ENCODE measurements around the gene AP3M1. TPM values are rescaled to one million over a fixed set of nuclear protein-coding genes. Genes with fewer than 3 reads are reported as not detected.

AP3M1 gene
- total RNA-seq, 1 donor from 2014 or later = 61.7 TPM

GRCh38 chr10:74174521-74174920 lies 23.9 kb upstream of the AP3M1 start:
- Mint-ChIP-seq H3K36me3 (ENCODE audit: low read depth) (peaks cover 2% of the 10 kb centered on the region), H3K9me3 (no peaks in the 10 kb centered on the region), H3K4me1 (peaks cover 51% of the 10 kb centered on the region), H3K27ac (no peak overlapping the region), H3K27me3 (no peaks in the 10 kb centered on the region), H3K4me3 (no peak overlapping the region)
- DNase-seq (no peak), ATAC-seq (ENCODE audit: low read depth) (no peak)
- POLR2A ChIA-PET = interaction anchor here (0.5 to 3.6 kb wide), 8 partner anchors 8 to 678 kb away, joined by 3 to 61 read pairs (median 4); partner anchors contain the start of genes ADK, AP3M1 and PPP3CB
- intact Hi-C loops (cut with micrococcal nuclease) = loop anchor here (10.0 kb wide), 1 partner anchor 940 kb away; the partner anchor contains the start of gene SAMD8
- CTCF ChIA-PET = interaction anchor here (1.0 kb wide), 1 partner anchor 18 kb away, joined by 3 read pairs; no protein-coding TSS in a partner anchor
- TF ChIP-seq CTCF (IDR thresholded peaks at IDR 0.05) = no peak

GRCh38 chr10:74171625-74172024 lies 21.0 kb upstream of the AP3M1 start:
- ChIA-PET CTCF (no interaction called here), POLR2A (interaction anchor here (0.6 to 2.1 kb wide), 2 partner anchors 21 to 144 kb away, joined by 3 to 9 read pairs; partner anchors contain the start of genes ADK and AP3M1)
- H3K4me3 Mint-ChIP-seq = no peak overlapping the region
- H3K27ac Mint-ChIP-seq = peak overlapping the region; percentile 63
- H3K36me3 Mint-ChIP-seq (ENCODE audit: low read depth) = no peaks in the 10 kb centered on the region
- peaks cover 54% of the 10 kb centered on the region for H3K4me1 Mint-ChIP-seq
- H3K27me3 Mint-ChIP-seq = no peaks in the 10 kb centered on the region
- intact Hi-C loops (cut with micrococcal nuclease) = loop anchor here (10.0 kb wide), 1 partner anchor 943 kb away; the partner anchor contains the start of gene SAMD8
- ATAC-seq (ENCODE audit: low read depth) (no peak), DNase-seq (no peak)
- no peak for TF ChIP-seq CTCF (IDR thresholded peaks at IDR 0.05)
- no peaks in the 10 kb centered on the region for H3K9me3 Mint-ChIP-seq

GRCh38 chr10:74167443-74167842 lies 16.8 kb upstream of the AP3M1 start:
- H3K4me3 Mint-ChIP-seq = peak overlapping the region; percentile 32
- no peak for TF ChIP-seq CTCF (IDR thresholded peaks at IDR 0.05)
- CTCF ChIA-PET = interaction anchor here (2.6 kb wide), 1 partner anchor 9 kb away, joined by 6 read pairs; no protein-coding TSS in a partner anchor
- H3K36me3 Mint-ChIP-seq (ENCODE audit: low read depth) = peaks cover 2% of the 10 kb centered on the region
- intact Hi-C loops (cut with micrococcal nuclease) = no loop called here
- H3K9me3 Mint-ChIP-seq = no peaks in the 10 kb centered on the region
- ATAC-seq (ENCODE audit: low read depth) (no peak), DNase-seq (no peak)
- peaks cover 78% of the 10 kb centered on the region for H3K4me1 Mint-ChIP-seq
- H3K27ac Mint-ChIP-seq = peak overlapping the region; percentile 93
- POLR2A ChIA-PET = interaction anchor here (1.7 to 6.1 kb wide), 4 partner anchors 8 to 17 kb away, joined by 11 to 61 read pairs (median 34); partner anchors contain the start of genes ADK and AP3M1
- H3K27me3 Mint-ChIP-seq = no peaks in the 10 kb centered on the region

- no peak for TF ChIP-seq CTCF (IDR thresholded peaks at IDR 0.05)
- H3K36me3 Mint-ChIP-seq (ENCODE audit: low read depth) = peaks cover 5% of the 10 kb centered on the region
- H3K9me3 Mint-ChIP-seq = no peaks in the 10 kb centered on the region
- peak overlapping the region; percentile 83 for H3K27ac Mint-ChIP-seq
- no peaks in the 10 kb centered on the region for H3K27me3 Mint-ChIP-seq
- CTCF ChIA-PET = interaction anchor here (2.6 kb wide), 1 partner anchor 11 kb away, joined by 6 read pairs; no protein-coding TSS in a partner anchor
- H3K4me1 Mint-ChIP-seq = peaks cover 81% of the 10 kb centered on the region
- no peak for ATAC-seq (ENCODE audit: low read depth)
- DNase-seq = no peak
- intact Hi-C loops (cut with micrococcal nuclease) = no loop called here
- H3K4me3 Mint-ChIP-seq = peak overlapping the region; percentile 24
- POLR2A ChIA-PET = interaction anchor here (0.6 to 6.1 kb wide), 8 partner anchors 10 to 276 kb away, joined by 3 to 61 read pairs (median 5); partner anchors contain the start of genes ADK and AP3M1
Measured at GRCh38 chr10:74165530-74165901, 14.9 kb upstream of the AP3M1 start.

GRCh38 chr10:74164716-74165529 lies 14.3 kb upstream of the AP3M1 start:
- no peak for TF ChIP-seq CTCF (IDR thresholded peaks at IDR 0.05)
- ATAC-seq (ENCODE audit: low read depth) = no peak
- Mint-ChIP-seq H3K4me3 (peak overlapping the region; percentile 46), H3K27me3 (no peaks in the 10 kb centered on the region), H3K27ac (peak overlapping the region; percentile 92), H3K9me3 (no peaks in the 10 kb centered on the region), H3K4me1 (peaks cover 85% of the 10 kb centered on the region), H3K36me3 (ENCODE audit: low read depth) (peaks cover 5% of the 10 kb centered on the region)
- no peak for DNase-seq
- intact Hi-C loops (cut with micrococcal nuclease) = no loop called here
- CTCF ChIA-PET = interaction anchor here (2.6 kb wide), 1 partner anchor 12 kb away, joined by 6 read pairs; no protein-coding TSS in a partner anchor
- POLR2A ChIA-PET = interaction anchor here (0.6 to 6.1 kb wide), 6 partner anchors 11 to 277 kb away, joined by 3 to 61 read pairs (median 5); partner anchors contain the start of genes ADK and AP3M1
